ENCODE measurements around the gene CUBN.

DNA sequence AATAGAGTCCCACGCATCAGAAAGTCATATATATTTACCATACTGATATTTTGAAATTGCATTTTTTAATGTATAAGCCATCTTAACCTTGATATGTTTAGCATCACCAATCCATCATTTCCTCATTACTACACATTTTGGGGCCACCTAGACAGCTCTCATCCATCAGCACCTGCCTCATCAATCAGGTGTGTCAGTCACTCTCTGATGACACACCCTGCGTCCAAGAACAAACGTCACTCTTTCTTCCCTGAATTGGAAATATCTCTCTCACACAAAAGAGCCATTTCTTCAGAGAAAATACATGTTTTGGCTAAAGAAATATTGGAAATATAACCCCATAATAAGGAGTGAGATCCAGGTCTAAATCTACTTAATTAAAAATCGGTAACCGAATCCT is 273.5 kb downstream of the CUBN start:
- TF ChIP-seq, protein P1, sequence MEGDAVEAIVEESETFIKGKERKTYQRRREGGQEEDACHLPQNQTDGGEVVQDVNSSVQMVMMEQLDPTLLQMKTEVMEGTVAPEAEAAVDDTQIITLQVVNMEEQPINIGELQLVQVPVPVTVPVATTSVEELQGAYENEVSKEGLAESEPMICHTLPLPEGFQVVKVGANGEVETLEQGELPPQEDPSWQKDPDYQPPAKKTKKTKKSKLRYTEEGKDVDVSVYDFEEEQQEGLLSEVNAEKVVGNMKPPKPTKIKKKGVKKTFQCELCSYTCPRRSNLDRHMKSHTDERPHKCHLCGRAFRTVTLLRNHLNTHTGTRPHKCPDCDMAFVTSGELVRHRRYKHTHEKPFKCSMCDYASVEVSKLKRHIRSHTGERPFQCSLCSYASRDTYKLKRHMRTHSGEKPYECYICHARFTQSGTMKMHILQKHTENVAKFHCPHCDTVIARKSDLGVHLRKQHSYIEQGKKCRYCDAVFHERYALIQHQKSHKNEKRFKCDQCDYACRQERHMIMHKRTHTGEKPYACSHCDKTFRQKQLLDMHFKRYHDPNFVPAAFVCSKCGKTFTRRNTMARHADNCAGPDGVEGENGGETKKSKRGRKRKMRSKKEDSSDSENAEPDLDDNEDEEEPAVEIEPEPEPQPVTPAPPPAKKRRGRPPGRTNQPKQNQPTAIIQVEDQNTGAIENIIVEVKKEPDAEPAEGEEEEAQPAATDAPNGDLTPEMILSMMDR (IDR thresholded peaks at IDR 0.05) = no peak
- no peak for TF ChIP-seq POLR2A (IDR thresholded peaks at IDR 0.05)
- no peak for TF ChIP-seq POLR2AphosphoS5 (IDR thresholded peaks at IDR 0.05)
- no peak for TF ChIP-seq EP300 (IDR thresholded peaks at IDR 0.05)
